Measurements from ENCODE around the gene EPC2. TPM values are rescaled to one million over a fixed set of nuclear protein-coding genes. Genes with fewer than 3 reads are reported as not detected.

The EPC2 gene
- total and polyA plus RNA-seq, 2 experiments from 2014 or later, result 4.2 to 20.0 TPM

DNA sequence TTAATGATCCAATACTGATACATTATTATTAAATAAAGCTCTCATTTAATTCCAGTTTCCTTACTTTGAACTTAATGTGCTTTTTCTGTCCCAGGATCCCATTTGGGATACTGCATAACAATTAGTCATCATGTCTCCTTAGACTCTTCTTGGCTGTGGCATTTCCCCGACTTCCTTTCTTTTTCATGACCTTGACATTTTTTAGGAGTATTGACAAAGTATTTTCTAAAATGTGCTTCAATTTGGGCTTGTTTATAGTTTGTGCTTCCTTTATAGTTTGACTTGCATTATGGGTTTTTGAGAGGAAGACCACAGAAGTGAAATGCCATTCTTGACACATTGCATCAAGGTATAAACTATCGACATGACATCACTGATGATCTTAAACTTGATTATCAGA lies 184.4 kb downstream of the EPC2 start:
- TF ChIP-seq EZH2 (IDR thresholded peaks at IDR 0.05; ENCODE audit: insufficient read depth, poor library complexity, severe bottlenecking), result no peak
- no peak for TF ChIP-seq EZH2phosphoT487 (IDR thresholded peaks at IDR 0.05; ENCODE audit: insufficient read depth, low read depth)
- no peak overlapping the region for H3K9ac ChIP-seq
- 59 to 61% methylated on average over 2 of the region's 2 CpGs for WGBS, 2 experiments (ENCODE audit: low coverage in 1 of 2, low lambda C conversion rate in 2 of 2, missing lambda C conversion rate in 2 of 2)

DNA sequence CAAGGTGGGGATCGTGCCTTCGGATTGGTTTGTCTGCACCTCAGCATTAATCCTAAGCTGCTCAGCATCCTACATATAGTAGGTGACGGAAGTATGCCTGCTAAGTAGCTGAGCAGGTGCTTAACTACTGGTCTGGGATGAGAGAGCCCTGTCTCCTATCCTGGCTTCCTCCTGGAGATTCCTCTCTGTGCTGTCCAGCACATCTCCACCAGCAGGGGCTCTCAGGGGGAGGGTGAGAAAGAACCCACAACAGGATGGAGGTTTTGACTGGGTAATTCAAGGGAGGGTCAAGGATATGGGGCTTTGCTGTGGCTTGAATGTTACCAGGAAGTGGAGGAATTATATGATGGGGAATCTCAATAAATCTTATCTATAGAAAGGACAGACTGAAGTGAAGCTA lies 185.1 kb downstream of the EPC2 start:
- TF ChIP-seq EZH2phosphoT487 (IDR thresholded peaks at IDR 0.05; ENCODE audit: insufficient read depth, low read depth), result no peak
- no peak for TF ChIP-seq EZH2 (IDR thresholded peaks at IDR 0.05; ENCODE audit: insufficient read depth, poor library complexity, severe bottlenecking)
- 62 to 69% methylated on average over 3 of the region's 3 CpGs for WGBS, 2 experiments (ENCODE audit: low coverage in 1 of 2, low lambda C conversion rate in 2 of 2, missing lambda C conversion rate in 2 of 2)
- DNase-seq, result no peak

More for the DNA sequence above, 184.4 kb downstream of the EPC2 start:
- H3K4me1 ChIP-seq (ENCODE audit: insufficient read depth), result no peaks in the 10 kb centered on the region
- no peaks in the 10 kb centered on the region for H3K36me3 ChIP-seq (ENCODE audit: low read depth)
- no peak overlapping the region for H2AFZ ChIP-seq
- no peak for DNase-seq
- H3K4me3 ChIP-seq, result no peak overlapping the region
- H3K9me2 ChIP-seq (ENCODE audit: insufficient read depth), result no peaks in the 10 kb centered on the region
- H3K27me3 ChIP-seq (replicated peaks; ENCODE audit: insufficient read depth), result peaks cover 6% of the 10 kb centered on the region; the same call in 1 of the 2 replicates
- H3K27ac ChIP-seq, result no peak overlapping the region
- no peaks in the 10 kb centered on the region for H4K20me1 ChIP-seq (ENCODE audit: insufficient read depth)
- no peaks in the 10 kb centered on the region for H3F3A ChIP-seq (ENCODE audit: insufficient read depth)
- no peak overlapping the region for H3K4me2 ChIP-seq (ENCODE audit: unreplicated experiment)
- no peaks in the 10 kb centered on the region for H3K79me2 ChIP-seq (ENCODE audit: insufficient read depth)
- in situ Hi-C loops (cut with MboI), result no loop called here
- H3K9me3 ChIP-seq (ENCODE audit: low read depth), result no peaks in the 10 kb centered on the region

DNA sequence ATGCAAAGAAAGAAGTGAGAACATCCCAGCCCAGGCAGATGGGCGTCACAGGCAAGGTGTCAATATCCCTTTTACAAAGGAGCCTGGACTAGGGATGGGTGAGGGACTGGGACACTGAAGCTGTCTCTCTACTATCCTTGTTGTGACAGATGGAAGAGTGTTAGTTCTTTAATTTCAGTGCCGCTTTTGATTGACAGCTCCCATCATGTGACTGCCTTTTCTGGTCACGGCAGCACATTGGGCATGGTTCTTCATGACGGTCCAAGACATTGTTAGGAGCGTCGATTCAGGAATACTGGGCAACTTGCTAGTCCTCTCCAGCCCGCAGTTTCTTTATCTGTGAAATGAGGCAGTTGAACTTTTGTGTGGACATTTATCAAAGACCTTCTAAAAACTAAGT lies 188.1 kb downstream of the EPC2 start:
- H3K9me2 ChIP-seq (ENCODE audit: insufficient read depth), result no peaks in the 10 kb centered on the region

More for the DNA sequence above, 185.1 kb downstream of the EPC2 start:
- H3K9me2 ChIP-seq (ENCODE audit: insufficient read depth), result no peaks in the 10 kb centered on the region
- H3K4me3 ChIP-seq, result no peak overlapping the region
- in situ Hi-C loops (cut with MboI), result no loop called here
- no peaks in the 10 kb centered on the region for H3K79me2 ChIP-seq (ENCODE audit: insufficient read depth)
- H3K4me2 ChIP-seq (ENCODE audit: unreplicated experiment), result no peak overlapping the region
- H3F3A ChIP-seq (ENCODE audit: insufficient read depth), result no peaks in the 10 kb centered on the region
- no peaks in the 10 kb centered on the region for H3K4me1 ChIP-seq (ENCODE audit: insufficient read depth)
- H3K27me3 ChIP-seq (replicated peaks; ENCODE audit: insufficient read depth), result peaks cover 6% of the 10 kb centered on the region; the same call in 1 of the 2 replicates
- no peaks in the 10 kb centered on the region for H4K20me1 ChIP-seq (ENCODE audit: insufficient read depth)
- no peaks in the 10 kb centered on the region for H3K36me3 ChIP-seq (ENCODE audit: low read depth)
- no peak overlapping the region for H2AFZ ChIP-seq
- H3K9ac ChIP-seq, result no peak overlapping the region
- H3K9me3 ChIP-seq (ENCODE audit: low read depth), result no peaks in the 10 kb centered on the region
- no peak overlapping the region for H3K27ac ChIP-seq

More for the DNA sequence above, 188.1 kb downstream of the EPC2 start:
- Histone ChIP-seq H3K27ac (no peak overlapping the region), H3K9me3 (ENCODE audit: low read depth) (no peaks in the 10 kb centered on the region), H3K79me2 (ENCODE audit: insufficient read depth) (no peaks in the 10 kb centered on the region), H3K9ac (no peak overlapping the region), H3K27me3 (replicated peaks; ENCODE audit: insufficient read depth) (peaks cover 6% of the 10 kb centered on the region; the same call in 1 of the 2 replicates), H3K4me1 (ENCODE audit: insufficient read depth) (no peaks in the 10 kb centered on the region), H3K4me3 (no peak overlapping the region), H3K36me3 (ENCODE audit: low read depth) (no peaks in the 10 kb centered on the region), H3F3A (ENCODE audit: insufficient read depth) (no peaks in the 10 kb centered on the region), H3K4me2 (ENCODE audit: unreplicated experiment) (no peak overlapping the region), H2AFZ (no peak overlapping the region), H4K20me1 (ENCODE audit: insufficient read depth) (no peaks in the 10 kb centered on the region)
- WGBS, 2 experiments (ENCODE audit: low coverage in 1 of 2, low lambda C conversion rate in 2 of 2, missing lambda C conversion rate in 2 of 2), result 59 to 60% methylated on average over 7 of the region's 7 CpGs
- DNase-seq, result no peak
- no peak for TF ChIP-seq EZH2 (IDR thresholded peaks at IDR 0.05; ENCODE audit: insufficient read depth, poor library complexity, severe bottlenecking)
- no peak for TF ChIP-seq EZH2phosphoT487 (IDR thresholded peaks at IDR 0.05; ENCODE audit: insufficient read depth, low read depth)
- in situ Hi-C loops (cut with MboI), result no loop called here

Small RNAs within 50 kb of the gene (small RNA-seq; reads per million reads assigned to genes)
- gene RNU2-9P (ENCODE audit: low read depth, low replicate concordance) (2.5 reads per million, percentile 70 among the genes with 10 or more reads in this experiment), gene RPS29P8 (ENCODE audit: low read depth, low replicate concordance) (not detected)

Other genes with a start within 250 kb of the EPC2 start
- 0.11 and 0.13 TPM in 2 replicates for gene KIF5C, start 230.5 kb downstream of the EPC2 start, total RNA-seq (2014; rRNA removed; shearing (Covaris generic))
- 0.19 and 0.22 TPM in 2 replicates for gene KIF5C, start 230.5 kb downstream of the EPC2 start, polyA plus RNA-seq (2016; fragmentation: Nextera tagmentation; extraction: Ambion mirVana)

Data from GM23248 (cell line).